Measurements from ENCODE around the gene SP1. TPM values are rescaled to one million over a fixed set of nuclear protein-coding genes. Genes with fewer than 3 reads are reported as not detected.
"Not testable (repeated sequence)": the region's sequence is repeated elsewhere in the genome, so short reads cannot be mapped to it uniquely, and the experiment has no call there.

SP1 gene
- polyA plus RNA-seq, 5 donors: 57.9 to 84.6 (median 78.5) TPM

- no peak for DNase-seq
Observed at GRCh38 chr12:53402871-53403270, 22.9 kb downstream of the SP1 start.

GRCh38 chr12:53410951-53411350, 31.0 kb downstream of the SP1 start:
- DNase-seq: no peak

- DNase-seq: no peak
Observed at GRCh38 chr12:53413485-53414204, 33.7 kb downstream of the SP1 start.

GRCh38 chr12:53414756-53415417, 34.9 kb downstream of the SP1 start:
- no peak for DNase-seq

- not testable (repeated sequence) for DNase-seq
Observed at GRCh38 chr12:53415752-53416389, 35.9 kb downstream of the SP1 start.

- DNase-seq: not testable (repeated sequence)
Observed at GRCh38 chr12:53417291-53417816, 37.4 kb downstream of the SP1 start.

- no peak for DNase-seq
Observed at GRCh38 chr12:53418221-53418620, 38.2 kb downstream of the SP1 start.

- DNase-seq: no peak
Observed at GRCh38 chr12:53419756-53420155, 39.8 kb downstream of the SP1 start.

- not testable (repeated sequence) for DNase-seq
Observed at GRCh38 chr12:53422247-53422646, 42.3 kb downstream of the SP1 start.

GRCh38 chr12:53423597-53423996, 43.6 kb downstream of the SP1 start, which contains the start of gene AMHR2:
Gene AMHR2 (plus strand): TSS chr12:53423855. CDS start chr12:53423935, 80 bp downstream.
- DNase-seq: no peak

- DNase-seq: no peak
Observed at GRCh38 chr12:53424626-53425514, 44.9 kb downstream of the SP1 start.

GRCh38 chr12:53425515-53426150, 45.7 kb downstream of the SP1 start:
- DNase-seq: no peak

- DNase-seq: no peak
Observed at GRCh38 chr12:53427905-53428594, 48.1 kb downstream of the SP1 start.

GRCh38 chr12:53428741-53429140, 48.8 kb downstream of the SP1 start:
- DNase-seq: no peak

GRCh38 chr12:53430116-53430515, 50.1 kb downstream of the SP1 start:
- DNase-seq: no peak

GRCh38 chr12:53431187-53431586, 51.2 kb downstream of the SP1 start:
- DNase-seq: no peak

GRCh38 chr12:53435326-53435725, 55.4 kb downstream of the SP1 start:
- DNase-seq: not testable (repeated sequence)

- DNase-seq: not testable (repeated sequence)
Observed at GRCh38 chr12:53439582-53439981, 59.6 kb downstream of the SP1 start.

- peak; percentile 97 for DNase-seq
Observed at GRCh38 chr12:53441040-53441833, 61.3 kb downstream of the SP1 start, which contains the start of gene PRR13. Gene PRR13 (plus strand): TSS chr12:53441734. CDS start chr12:53442715, 981 bp downstream.
